Esophagus squamous epithelium (tissue), 5 donors: ENCODE results near the gene CLECL1. TPM values are rescaled to one million over a fixed set of nuclear protein-coding genes. Genes with fewer than 3 reads are reported as not detected.

Experiments used
- DNase-seq: peaks from one replicate; lab custom pipeline; 2025; lab: John Stamatoyannopoulos, UW
- H3K27ac ChIP-seq, 4 donors: fragments of 200-600 bp; sonication (generic); one replicate each; pipeline ENCODE4 v1.5.1; 2016 to 2019; ENCODE audit warnings: mild to moderate bottlenecking in 1 of 4
- H3K27me3 ChIP-seq, 4 donors: fragments of 200-600 bp; sonication (generic); 1 replicate in 3 of 4; 2 replicates in 1 of 4; pipeline versions ENCODE4 v1.5.1 to v1.6.0; 2017 to 2021; ENCODE audit warnings: antibody characterized with exemption in 1 of 4
- H3K36me3 ChIP-seq, 3 donors: fragments of 200-600 bp; sonication (generic); one replicate each; pipeline ENCODE4 v1.5.1; 2016 to 2019
- H3K4me1 ChIP-seq, 3 donors: fragments of 200-600 bp; sonication (generic); one replicate each; pipeline ENCODE4 v1.5.1; 2017 to 2019
- H3K4me3 ChIP-seq, 4 donors: fragments of 200-600 bp; sonication (generic); 1 replicate in 3 of 4; 2 replicates in 1 of 4; pipeline ENCODE4 v1.5.1; 2016 to 2019; ENCODE audit warnings: mild to moderate bottlenecking in 2 of 4, moderate library complexity in 1 of 4
- H3K9me3 ChIP-seq, 3 donors: fragments of 200-600 bp; sonication (generic); one replicate each; pipeline ENCODE4 v1.5.1; 2016 to 2019
- POLR2A ChIP-seq, 4 donors: fragments of 450-650 bp; IDR thresholded peaks; one replicate each; pipeline ENCODE4 v1.6.1; 2017; ENCODE audit warnings: antibody characterized with exemption in 4 of 4, mild to moderate bottlenecking in 4 of 4, moderate library complexity in 3 of 4
- WGBS, 2 donors: methylation state at CpG; one replicate each; pipeline ENCODE4 v1.1.5; 2018; 5-methylcytosine and 5-hydroxymethylcytosine counted together
- intact Hi-C: fragments of 100-400 bp; cut with DNase I; formaldehyde crosslinking; loops from one replicate; pipeline ENCODE4 v1.15.0; 2022
- total RNA-seq, 4 donors: library from RNA; depleted of rRNA; stranded (reverse); fragments of >200 nt; gene quantifications; one replicate each; pipeline ENCODE4 v1.1.0, GENCODE V29; 2016
- TF ChIP-seq, protein P1 (sequence below), 6 experiments: fragments of 450-650 bp in 4 of 6; fragments of 200-600 bp in 2 of 6; sonication (generic) in 2 of 6; IDR thresholded peaks; one replicate each; pipeline ENCODE4 v1.5.1; 2016 to 2019; ENCODE audit warnings: antibody characterized with exemption in 6 of 6, mild to moderate bottlenecking in 4 of 6, moderate library complexity in 4 of 6
- donor health status: DM: yes; HTN: yes; CAD: no.

Gene CLECL1
- total RNA-seq, 4 donors from 2014 or later = 1.1 TPM; not detected in 3

DNA sequence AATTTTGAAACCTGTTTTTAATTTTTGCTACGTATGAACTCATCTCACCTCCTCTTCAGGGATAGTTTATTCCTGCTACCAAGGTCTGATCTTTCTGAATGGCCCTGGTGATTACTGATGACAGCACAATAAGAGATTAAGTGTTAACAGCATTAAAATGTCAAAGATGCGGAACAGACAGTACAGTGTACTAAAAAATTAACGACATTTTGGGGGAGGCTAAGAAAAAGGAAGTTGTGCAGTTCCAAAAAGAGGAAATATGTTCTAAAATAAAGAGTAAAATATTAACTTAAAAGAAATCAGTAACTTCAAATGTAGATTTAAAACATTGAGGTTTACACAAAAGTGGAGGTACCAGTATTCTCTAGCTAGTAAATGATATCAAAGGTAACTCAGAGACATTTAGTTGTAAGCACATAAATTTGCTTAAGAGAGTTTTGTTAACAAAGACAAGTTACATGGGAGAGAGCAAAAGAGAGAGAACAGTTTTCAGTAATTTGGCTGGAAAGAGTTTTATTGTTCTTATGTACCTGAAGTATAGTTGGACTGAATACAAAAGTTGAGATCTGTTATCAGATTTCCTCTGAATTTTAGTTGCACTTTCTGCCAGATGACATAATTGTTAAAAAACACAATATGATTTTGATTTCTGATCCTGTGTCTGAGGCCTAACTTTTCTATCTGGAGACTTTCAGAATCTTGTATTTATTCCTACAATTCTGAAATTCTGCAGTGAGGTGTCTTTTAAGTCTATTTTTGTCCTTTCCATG is 4.2 kb upstream of the CLECL1 start:
- Histone ChIP-seq H3K4me1 (peaks cover 0 to 31% (median 0%) of the 10 kb centered on the region in 3 donors), H3K27me3 (no peaks in the 10 kb centered on the region), H3K4me3 (no peak overlapping the region), H3K9me3 (no peaks in the 10 kb centered on the region), H3K36me3 (no peaks in the 10 kb centered on the region), H3K27ac (peak overlapping the region in 3 of 4 donors; percentile 51 to 61 (median 58))
- intact Hi-C loops = no loop called here
- TF ChIP-seq POLR2A (IDR thresholded peaks at IDR 0.05) = no peak
- TF ChIP-seq, protein P1, sequence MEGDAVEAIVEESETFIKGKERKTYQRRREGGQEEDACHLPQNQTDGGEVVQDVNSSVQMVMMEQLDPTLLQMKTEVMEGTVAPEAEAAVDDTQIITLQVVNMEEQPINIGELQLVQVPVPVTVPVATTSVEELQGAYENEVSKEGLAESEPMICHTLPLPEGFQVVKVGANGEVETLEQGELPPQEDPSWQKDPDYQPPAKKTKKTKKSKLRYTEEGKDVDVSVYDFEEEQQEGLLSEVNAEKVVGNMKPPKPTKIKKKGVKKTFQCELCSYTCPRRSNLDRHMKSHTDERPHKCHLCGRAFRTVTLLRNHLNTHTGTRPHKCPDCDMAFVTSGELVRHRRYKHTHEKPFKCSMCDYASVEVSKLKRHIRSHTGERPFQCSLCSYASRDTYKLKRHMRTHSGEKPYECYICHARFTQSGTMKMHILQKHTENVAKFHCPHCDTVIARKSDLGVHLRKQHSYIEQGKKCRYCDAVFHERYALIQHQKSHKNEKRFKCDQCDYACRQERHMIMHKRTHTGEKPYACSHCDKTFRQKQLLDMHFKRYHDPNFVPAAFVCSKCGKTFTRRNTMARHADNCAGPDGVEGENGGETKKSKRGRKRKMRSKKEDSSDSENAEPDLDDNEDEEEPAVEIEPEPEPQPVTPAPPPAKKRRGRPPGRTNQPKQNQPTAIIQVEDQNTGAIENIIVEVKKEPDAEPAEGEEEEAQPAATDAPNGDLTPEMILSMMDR (IDR thresholded peaks at IDR 0.05) = no peak
- no peak for DNase-seq
- WGBS, 2 donors = 40 to 49% methylated on average over 3 of the region's 3 CpGs

DNA sequence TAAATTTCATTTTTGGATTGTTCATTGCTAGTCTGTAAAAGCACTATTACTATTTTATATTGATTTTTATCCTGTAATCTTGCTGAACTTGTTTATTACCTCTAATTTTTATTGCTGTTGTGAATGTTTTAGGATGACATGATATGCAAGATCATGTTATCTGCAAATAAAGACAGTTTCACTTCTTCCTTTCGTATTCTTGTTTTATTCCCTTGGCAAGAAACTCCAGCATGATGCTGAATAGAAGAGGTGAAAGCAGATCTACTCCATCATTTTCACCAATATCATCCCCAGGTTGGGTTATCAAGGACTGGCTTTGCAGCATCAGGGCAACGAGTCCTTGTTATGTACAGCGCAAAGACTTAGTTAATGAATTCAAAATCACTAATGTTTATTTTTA is 2.7 kb upstream of the CLECL1 start:
- H3K36me3 ChIP-seq = no peaks in the 10 kb centered on the region
- TF ChIP-seq POLR2A (IDR thresholded peaks at IDR 0.05) = no peak
- TF ChIP-seq, protein P1 (IDR thresholded peaks at IDR 0.05) = no peak
- intact Hi-C loops = no loop called here

GRCh38 chr12:9731797-9732196 is 1.1 kb downstream of the CLECL1 start:
- no peak for DNase-seq
- Histone ChIP-seq H3K27ac (peak overlapping the region in 1 of 4 donors; percentile 17), H3K27me3 (no peaks in the 10 kb centered on the region), H3K4me3 (no peak overlapping the region), H3K36me3 (no peaks in the 10 kb centered on the region), H3K9me3 (no peaks in the 10 kb centered on the region), H3K4me1 (peaks cover 0 to under 1% (median 0%) of the 10 kb centered on the region in 3 donors)
- TF ChIP-seq, protein P1 (IDR thresholded peaks at IDR 0.05) = no peak
- peak in 1 of 4 donors; percentile 24 for TF ChIP-seq POLR2A (IDR thresholded peaks at IDR 0.05)
- intact Hi-C loops = no loop called here
- 67 to 80% methylated on average over 2 of the region's 2 CpGs for WGBS, 2 donors

More for the DNA sequence above, 2.7 kb upstream of the CLECL1 start:
- H3K27me3 ChIP-seq = no peaks in the 10 kb centered on the region
- peaks cover 0 to 17% (median 0%) of the 10 kb centered on the region in 3 donors for H3K4me1 ChIP-seq
- WGBS, 2 donors = 79 to 89% methylated on average over 3 of the region's 3 CpGs
- no peaks in the 10 kb centered on the region for H3K9me3 ChIP-seq
- H3K27ac ChIP-seq = no peak overlapping the region
- H3K4me3 ChIP-seq = no peak overlapping the region
- no peak for DNase-seq

DNA sequence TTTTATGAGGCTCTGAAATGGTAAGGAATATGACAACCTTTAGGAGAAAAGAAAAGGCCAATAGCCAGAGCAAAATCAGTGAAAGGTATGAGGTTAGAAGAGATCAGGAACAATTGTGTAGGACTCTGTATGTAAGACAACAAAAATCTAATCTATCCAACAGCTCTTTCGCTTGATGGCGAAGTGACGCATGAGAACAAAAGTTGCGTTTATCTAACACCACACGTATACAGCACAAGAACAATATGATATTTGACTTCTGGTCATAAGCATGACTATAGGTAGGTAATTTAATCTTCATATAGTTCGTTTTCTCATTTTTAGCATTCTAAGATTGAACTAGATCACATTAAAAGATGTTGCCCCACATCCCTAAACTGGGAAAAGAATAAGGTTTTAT is 1.5 kb downstream of the CLECL1 start:
- no peaks in the 10 kb centered on the region for H3K9me3 ChIP-seq
- no peaks in the 10 kb centered on the region for H3K27me3 ChIP-seq
- no peak for DNase-seq
- no peak overlapping the region for H3K27ac ChIP-seq
- intact Hi-C loops = no loop called here
- no peaks in the 10 kb centered on the region for H3K36me3 ChIP-seq
- TF ChIP-seq, protein P1 (IDR thresholded peaks at IDR 0.05) = no peak
- TF ChIP-seq POLR2A (IDR thresholded peaks at IDR 0.05) = no peak
- no peaks in the 10 kb centered on the region for H3K4me1 ChIP-seq
- H3K4me3 ChIP-seq = no peak overlapping the region
- WGBS, 2 donors = 68 to 70% methylated on average over 6 of the region's 6 CpGs

DNA sequence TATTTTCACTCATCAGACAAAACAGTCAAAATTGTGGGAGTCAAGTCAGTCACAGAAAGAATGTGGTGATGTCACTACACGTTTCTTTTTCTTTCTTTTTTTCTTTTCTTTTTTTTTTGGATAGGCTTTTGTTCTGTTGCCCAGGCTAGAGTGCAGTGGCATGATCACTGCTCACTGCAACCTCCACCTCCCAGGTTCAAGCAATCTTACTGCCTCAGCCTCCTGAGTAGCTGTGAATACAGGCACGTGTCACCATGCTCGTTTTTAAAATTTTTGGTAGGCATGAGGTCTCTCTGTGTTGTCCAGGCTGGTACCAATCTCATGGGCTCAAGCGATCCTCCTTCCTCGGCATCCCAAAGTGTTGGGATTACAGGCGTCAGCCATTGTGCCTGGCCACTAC is 2.3 kb downstream of the CLECL1 start:
- WGBS, 2 donors = 67 to 73% methylated on average over 6 of the region's 6 CpGs
- H3K27ac ChIP-seq = no peak overlapping the region
- H3K4me3 ChIP-seq = no peak overlapping the region
- no peak for TF ChIP-seq POLR2A (IDR thresholded peaks at IDR 0.05)
- TF ChIP-seq, protein P1 (IDR thresholded peaks at IDR 0.05) = no peak
- DNase-seq = no peak
- no peaks in the 10 kb centered on the region for H3K4me1 ChIP-seq
- intact Hi-C loops = no loop called here
- no peaks in the 10 kb centered on the region for H3K9me3 ChIP-seq
- no peaks in the 10 kb centered on the region for H3K27me3 ChIP-seq
- H3K36me3 ChIP-seq = no peaks in the 10 kb centered on the region
